Heart right ventricle (tissue), 16 donors: ENCODE results near the gene WDR20. TPM values are rescaled to one million over a fixed set of nuclear protein-coding genes. Genes with fewer than 3 reads are reported as not detected.

Experiments used
- ATAC-seq, 8 donors: fragments of 200-7000 bp; cut with Tn5 transposase; one replicate each; pipeline ENCODE4 v1.9.1; 2020; ENCODE audit warnings: mild to moderate bottlenecking in 8 of 8, moderate library complexity in 8 of 8, moderate number of reproducible peaks in 1 of 8
- DNase-seq, 2 donors: peaks; one replicate each; pipeline ENCODE4 v3.0.0-alpha.2; 2020
- H3K27ac ChIP-seq, 10 donors: fragments of 200-600 bp; sonication (generic) in 2 of 10; one replicate each; pipeline versions ENCODE4 v1.5.0 to v1.8.0; 2020 to 2022; ENCODE audit warnings: mild to moderate bottlenecking in 3 of 10
- H3K27me3 ChIP-seq, 7 donors: fragments of 200-600 bp; one replicate each; pipeline ENCODE4 v1.8.0; 2021 to 2022; ENCODE audit warnings: mild to moderate bottlenecking in 2 of 7
- H3K36me3 ChIP-seq, 9 donors: fragments of 200-600 bp; sonication (generic) in 1 of 9; one replicate each; pipeline versions ENCODE4 v1.5.0 to v1.8.0; 2020 to 2022; ENCODE audit warnings: mild to moderate bottlenecking in 2 of 9
- H3K4me1 ChIP-seq, 9 donors: fragments of 200-600 bp; sonication (generic) in 1 of 9; one replicate each; pipeline versions ENCODE4 v1.5.0 to v1.8.0; 2020 to 2022; ENCODE audit warnings: mild to moderate bottlenecking in 4 of 9
- H3K4me3 ChIP-seq, 10 donors: fragments of 200-600 bp; sonication (generic) in 2 of 10; one replicate each; pipeline versions ENCODE4 v1.5.0 to v1.8.0; 2020 to 2022; ENCODE audit warnings: mild to moderate bottlenecking in 7 of 10, moderate library complexity in 2 of 10
- H3K9me3 ChIP-seq, 11 donors: fragments of 200-600 bp in 10 of 11; sonication (generic) in 2 of 11; one replicate each; pipeline versions ENCODE4 v1.5.0 to v1.8.0; 2013 to 2022; ENCODE audit warnings: mild to moderate bottlenecking in 2 of 11, control low read depth in 1 of 11, moderate library complexity in 1 of 11
- WGBS, 2 donors: extraction: QIAGEN DNeasy Blood & Tissue Kit; methylation state at CpG; one replicate each; pipeline ENCODE4 v1.1.7; 2013; ENCODE audit warnings: inconsistent platforms in 1 of 2; 5-methylcytosine and 5-hydroxymethylcytosine counted together
- intact Hi-C, 10 donors: fragments of 100-400 bp; cut with DNase I; formaldehyde crosslinking; loops; one replicate each; pipeline versions ENCODE4 v1.11.1 to v1.14.2; 2022
- polyA plus RNA-seq, 2 donors: library from polyadenylated mRNA; stranded (reverse); fragments of 200-250 nt; gene quantifications; one replicate each; pipeline ENCODE4 v1.2.3, GENCODE V29; 2013
- total RNA-seq, 10 donors: library from RNA; stranded (reverse); fragmentation: NEBNext Ultra II Directional in 3 of 10; extraction: Animal tissue kit (Norgen Biotek cat#: 25700) in 3 of 10; gene quantifications; one replicate each; pipeline versions ENCODE4 v1.2.1 to v1.2.4, GENCODE V29; 2021 to 2023
- TF ChIP-seq, protein P1 (sequence below), 9 donors: fragments of 200-600 bp; sonication (generic) in 2 of 9; IDR thresholded peaks; one replicate each; pipeline versions ENCODE4 v1.5.0 to v1.8.0; 2021 to 2022; ENCODE audit warnings: antibody characterized with exemption in 9 of 9, mild to moderate bottlenecking in 5 of 9, moderate library complexity in 1 of 9
- donor health status: Arrhythmogenic right ventricular cardiomyopathy.
- donor health status: ischemic (EF 13 %, LVEDD 7.1; RV severe dilation, severe dysfunction).
- donor health status: healthy with polysubstance abuse.
- donor health status: DM: no; HTN: yes; CAD: no.
- donor health status: DM: no; HTN: no; CAD: no.
- donor health status: ischemic (EF 25% LVEDD 6.9; RV normal size, moderate dysfunction).
- donor health status: ischemic (EF 25% LVEDD 5.7; RV mildly dilated, moderate dysfunction).
- donor health status: healthy.
- donor health status: DM: yes; HTN: yes; CAD: no.
- donor health status: Ischemic cardiomyopathy.
- donor health status: ischemic (EF 35%, LVEDD 5.7; RV mildly dilated, moderate dysfunction).
- donor health status: nonischemic (EF 11% LVEDD 7.7; RV severe dilation, severe dysfunction).
- donor health status: DM: yes; HTN: yes; CAD: no.
- donor health status: PGD.
- donor health status: ischemic (EF 29% LVEDD 5.4; RV normal size, mild dysfunction).
- donor health status: nonischemic (EF 23%, LVEDD 6.1; RV moderate dilation, normal function).

The WDR20 gene
- total and polyA plus RNA-seq, 12 donors = 10.7 to 28.0 (median 20.5) TPM

DNA sequence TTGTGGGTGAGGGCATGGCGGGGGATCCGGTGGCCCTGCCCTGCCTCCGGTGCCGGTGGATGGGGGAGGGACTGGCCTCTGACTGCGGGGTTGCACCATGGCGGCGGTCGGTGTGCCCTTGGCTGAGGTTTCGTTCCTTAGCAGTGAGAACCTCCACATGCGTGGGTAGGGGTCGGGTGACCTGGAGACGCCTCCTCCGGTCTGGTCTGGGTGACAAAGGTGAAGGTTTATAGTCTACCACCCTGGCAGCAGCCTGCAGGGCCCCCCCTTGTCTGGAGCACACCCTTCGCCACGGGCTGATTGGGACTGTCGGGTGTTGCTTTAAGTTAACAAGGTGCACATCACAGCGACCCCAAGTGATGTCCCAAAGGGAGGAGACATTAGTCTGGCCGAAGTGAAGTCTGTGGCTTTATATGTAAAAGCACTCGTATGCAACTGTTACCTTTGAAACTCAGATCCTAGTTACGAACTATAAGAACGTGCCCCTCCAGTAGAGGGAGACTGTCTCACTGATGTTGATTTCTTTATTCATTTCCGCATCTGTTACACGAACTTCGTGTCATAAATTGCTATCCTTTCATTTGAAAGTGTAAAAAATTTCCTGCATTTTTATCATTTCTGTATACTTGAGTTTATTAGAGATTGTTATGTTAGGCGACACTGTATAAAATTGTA is 74.4 kb downstream of the WDR20 start:
- H3K4me1 ChIP-seq = peaks cover 0 to 48% (median 28%) of the 10 kb centered on the region in 9 donors
- no peaks in the 10 kb centered on the region for H3K9me3 ChIP-seq
- H3K27ac ChIP-seq = peak overlapping the region in 2 of 10 donors; percentile 60 to 80
- H3K4me3 ChIP-seq = no peak overlapping the region
- intact Hi-C loops = loop anchor here in 2 of 10 donors (1.0 to 10.0 kb wide), 3 partner anchors 22 to 169 kb away; no protein-coding TSS in a partner anchor
- DNase-seq = no peak
- H3K36me3 ChIP-seq = peaks cover 0 to 64% (median 7%) of the 10 kb centered on the region in 9 donors
- 93 to 94% methylated on average over 25 of the region's 25 CpGs for WGBS, 2 donors
- TF ChIP-seq, protein P1, sequence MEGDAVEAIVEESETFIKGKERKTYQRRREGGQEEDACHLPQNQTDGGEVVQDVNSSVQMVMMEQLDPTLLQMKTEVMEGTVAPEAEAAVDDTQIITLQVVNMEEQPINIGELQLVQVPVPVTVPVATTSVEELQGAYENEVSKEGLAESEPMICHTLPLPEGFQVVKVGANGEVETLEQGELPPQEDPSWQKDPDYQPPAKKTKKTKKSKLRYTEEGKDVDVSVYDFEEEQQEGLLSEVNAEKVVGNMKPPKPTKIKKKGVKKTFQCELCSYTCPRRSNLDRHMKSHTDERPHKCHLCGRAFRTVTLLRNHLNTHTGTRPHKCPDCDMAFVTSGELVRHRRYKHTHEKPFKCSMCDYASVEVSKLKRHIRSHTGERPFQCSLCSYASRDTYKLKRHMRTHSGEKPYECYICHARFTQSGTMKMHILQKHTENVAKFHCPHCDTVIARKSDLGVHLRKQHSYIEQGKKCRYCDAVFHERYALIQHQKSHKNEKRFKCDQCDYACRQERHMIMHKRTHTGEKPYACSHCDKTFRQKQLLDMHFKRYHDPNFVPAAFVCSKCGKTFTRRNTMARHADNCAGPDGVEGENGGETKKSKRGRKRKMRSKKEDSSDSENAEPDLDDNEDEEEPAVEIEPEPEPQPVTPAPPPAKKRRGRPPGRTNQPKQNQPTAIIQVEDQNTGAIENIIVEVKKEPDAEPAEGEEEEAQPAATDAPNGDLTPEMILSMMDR (IDR thresholded peaks at IDR 0.05) = no peak
- no peaks in the 10 kb centered on the region for H3K27me3 ChIP-seq
- no peak for ATAC-seq

DNA sequence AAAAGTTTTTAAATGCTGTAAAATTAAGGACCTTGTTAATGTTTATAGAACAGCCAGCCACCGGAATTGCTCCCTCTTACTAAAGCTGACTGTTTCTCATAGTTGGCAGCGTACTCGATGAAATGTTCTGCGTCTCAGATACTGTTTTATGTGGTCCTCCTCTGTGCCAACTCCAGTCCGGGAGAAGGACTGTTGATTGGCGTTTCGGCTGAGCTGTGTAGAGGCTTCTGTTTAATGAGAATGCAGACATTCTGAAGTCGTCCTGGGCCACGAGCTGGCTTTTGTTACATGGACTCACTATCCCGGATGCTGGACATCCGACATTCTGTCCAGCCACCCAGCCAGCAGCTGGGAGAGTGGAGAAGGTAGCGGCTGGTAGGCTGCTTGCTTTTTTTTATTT is 75.4 kb downstream of the WDR20 start:
- TF ChIP-seq, protein P1 (IDR thresholded peaks at IDR 0.05) = no peak
- H3K27ac ChIP-seq = peak overlapping the region in 9 of 10 donors; percentile 41 to 80 (median 60)
- H3K36me3 ChIP-seq = peaks cover 0 to 63% (median 0%) of the 10 kb centered on the region in 9 donors
- DNase-seq (no peak), ATAC-seq (peak in 7 of 8 donors; percentile 56 to 82 (median 72))
- no peaks in the 10 kb centered on the region for H3K27me3 ChIP-seq
- intact Hi-C loops = loop anchor here in 2 of 10 donors (10.0 kb wide), 2 partner anchors 160 to 170 kb away; no protein-coding TSS in a partner anchor
- 41 to 50% methylated on average over 12 of the region's 12 CpGs for WGBS, 2 donors
- no peaks in the 10 kb centered on the region for H3K9me3 ChIP-seq
- H3K4me1 ChIP-seq = peaks cover 0 to 46% (median 28%) of the 10 kb centered on the region in 9 donors
- H3K4me3 ChIP-seq = peak overlapping the region in 2 of 10 donors; percentile 9 to 10

DNA sequence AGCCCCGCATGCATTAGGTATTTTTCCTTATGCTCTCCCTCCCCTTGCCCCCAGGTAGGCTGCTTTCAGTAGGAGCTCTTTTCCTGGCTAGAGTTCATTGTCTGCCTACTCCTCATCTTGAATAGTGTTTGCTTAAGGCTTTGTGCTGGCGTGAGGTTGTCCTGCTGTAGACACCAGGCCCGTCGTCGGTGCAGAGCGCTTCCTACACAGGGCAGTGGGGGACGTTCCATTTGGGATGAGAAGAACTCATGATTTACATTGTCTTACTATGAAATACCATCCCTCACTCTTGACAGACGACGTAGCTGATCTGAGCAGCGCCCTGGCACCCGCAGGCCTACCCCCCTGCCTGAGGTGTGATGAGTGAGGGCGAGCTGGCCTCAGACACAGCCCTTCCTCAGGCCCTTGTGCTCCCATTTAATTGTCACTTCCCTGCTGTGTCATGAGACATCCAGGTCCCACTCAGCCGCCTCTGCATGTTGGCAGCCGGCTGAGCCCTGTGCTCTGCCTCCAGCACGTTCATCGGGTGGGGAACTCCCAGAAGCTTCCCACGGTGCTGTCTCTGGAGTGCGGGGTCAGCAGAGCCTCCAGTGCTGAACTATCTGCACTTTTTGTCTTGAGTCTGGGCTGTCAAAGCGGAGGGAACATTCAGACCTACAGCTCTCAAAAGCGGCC is 76.0 kb downstream of the WDR20 start:
- intact Hi-C loops = loop anchor here in 2 of 10 donors (10.0 kb wide), 2 partner anchors 161 to 171 kb away; no protein-coding TSS in a partner anchor
- H3K4me1 ChIP-seq = peaks cover 0 to 46% (median 28%) of the 10 kb centered on the region in 9 donors

DNA sequence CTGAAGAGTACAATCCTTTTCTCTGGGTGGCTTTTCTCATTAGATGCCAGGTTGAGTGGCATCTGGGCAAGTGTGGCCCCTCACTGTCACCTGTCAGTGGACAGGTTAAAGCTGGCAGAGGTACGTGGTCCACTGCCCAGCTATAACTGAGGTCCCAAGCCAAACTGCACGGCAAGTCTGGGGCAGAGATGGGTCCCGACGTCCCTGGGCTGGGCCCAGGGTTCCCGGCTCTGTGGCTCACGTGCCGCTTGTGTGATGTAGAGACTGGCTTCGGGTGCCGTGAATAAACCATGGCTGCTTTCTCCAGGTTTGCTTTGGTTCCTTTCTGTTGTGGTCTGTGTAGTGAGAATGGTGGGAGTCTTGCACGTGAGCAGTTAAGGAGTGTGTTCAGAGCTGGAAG is 77.7 kb downstream of the WDR20 start:
- peak in 1 of 8 donors; percentile 12 for ATAC-seq
- Histone ChIP-seq H3K36me3 (peaks cover 0 to 47% (median 0%) of the 10 kb centered on the region in 9 donors), H3K9me3 (no peaks in the 10 kb centered on the region), H3K4me3 (no peak overlapping the region), H3K4me1 (peaks cover 0 to 53% (median 28%) of the 10 kb centered on the region in 9 donors), H3K27me3 (no peaks in the 10 kb centered on the region), H3K27ac (peak overlapping the region in 1 of 10 donors; percentile 26)
- intact Hi-C loops = loop anchor here in 2 of 10 donors (10.0 kb wide), 2 partner anchors 163 to 173 kb away; no protein-coding TSS in a partner anchor
- no peak for DNase-seq
- TF ChIP-seq, protein P1 (IDR thresholded peaks at IDR 0.05) = no peak
- WGBS, 2 donors = 93 to 97% methylated on average over 10 of the region's 10 CpGs

More for the DNA sequence above, 76.0 kb downstream of the WDR20 start:
- TF ChIP-seq, protein P1 (IDR thresholded peaks at IDR 0.05) = no peak
- ATAC-seq (peak; percentile 47 to 74 (median 61)), DNase-seq (peak in 1 of 2 donors; percentile 44)
- peak overlapping the region in 1 of 10 donors; percentile 9 for H3K4me3 ChIP-seq
- H3K9me3 ChIP-seq = no peaks in the 10 kb centered on the region
- WGBS, 2 donors = 43 to 58% methylated on average over 20 of the region's 20 CpGs
- H3K27me3 ChIP-seq = no peaks in the 10 kb centered on the region
- peaks cover 0 to 58% (median 0%) of the 10 kb centered on the region in 9 donors for H3K36me3 ChIP-seq
- peak overlapping the region in 9 of 10 donors; percentile 41 to 80 (median 60) for H3K27ac ChIP-seq
